ENCODE results near the gene ECEL1.

DNA sequence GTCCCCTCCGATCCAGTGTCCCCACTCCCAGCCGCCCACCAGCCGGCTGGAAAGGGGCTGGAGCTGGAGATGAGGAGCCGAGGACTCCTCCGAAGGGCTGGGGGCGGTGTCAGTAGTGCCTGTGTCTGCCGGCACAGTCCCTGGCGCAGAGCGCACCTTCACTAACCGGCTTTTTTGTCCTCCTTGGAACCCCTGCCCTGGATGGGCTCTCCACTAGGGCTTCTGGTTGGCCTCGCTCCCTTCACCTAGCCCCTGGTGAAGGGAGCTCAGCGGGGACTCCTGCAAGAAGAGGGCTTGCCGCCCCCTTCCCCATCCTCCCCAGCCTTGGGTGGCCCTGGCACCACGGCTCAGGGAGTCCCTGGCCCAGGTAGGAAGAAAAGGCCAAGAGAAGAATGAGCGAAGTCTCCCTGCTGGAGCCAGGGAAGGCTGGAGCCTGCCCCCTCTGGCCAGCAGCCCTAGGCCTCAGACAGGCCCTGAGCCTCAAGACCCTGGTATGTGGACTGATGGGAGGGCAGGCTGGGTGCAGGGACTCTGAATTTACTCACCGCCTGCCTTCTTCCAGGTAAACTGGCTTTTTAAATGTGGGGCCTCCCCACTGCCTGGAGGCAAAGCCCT is 570 bp upstream of the ECEL1 start:
- no peak for TF ChIP-seq TAF1 (IDR thresholded peaks at IDR 0.05; ENCODE audit: low read depth, low read length)
- no peak for TF ChIP-seq POLR2A (IDR thresholded peaks at IDR 0.05; ENCODE audit: low read depth, low read length)
- no peak for TF ChIP-seq POLR2AphosphoS5 (IDR thresholded peaks at IDR 0.05; ENCODE audit: low read depth, low read length)
- no peak for TF ChIP-seq SPI1 (IDR thresholded peaks at IDR 0.05; ENCODE audit: low read depth, low read length)

Measured in GM12891 (cell line).